ENCODE results near the gene FUZ.

- TF ChIP-seq, protein P1, sequence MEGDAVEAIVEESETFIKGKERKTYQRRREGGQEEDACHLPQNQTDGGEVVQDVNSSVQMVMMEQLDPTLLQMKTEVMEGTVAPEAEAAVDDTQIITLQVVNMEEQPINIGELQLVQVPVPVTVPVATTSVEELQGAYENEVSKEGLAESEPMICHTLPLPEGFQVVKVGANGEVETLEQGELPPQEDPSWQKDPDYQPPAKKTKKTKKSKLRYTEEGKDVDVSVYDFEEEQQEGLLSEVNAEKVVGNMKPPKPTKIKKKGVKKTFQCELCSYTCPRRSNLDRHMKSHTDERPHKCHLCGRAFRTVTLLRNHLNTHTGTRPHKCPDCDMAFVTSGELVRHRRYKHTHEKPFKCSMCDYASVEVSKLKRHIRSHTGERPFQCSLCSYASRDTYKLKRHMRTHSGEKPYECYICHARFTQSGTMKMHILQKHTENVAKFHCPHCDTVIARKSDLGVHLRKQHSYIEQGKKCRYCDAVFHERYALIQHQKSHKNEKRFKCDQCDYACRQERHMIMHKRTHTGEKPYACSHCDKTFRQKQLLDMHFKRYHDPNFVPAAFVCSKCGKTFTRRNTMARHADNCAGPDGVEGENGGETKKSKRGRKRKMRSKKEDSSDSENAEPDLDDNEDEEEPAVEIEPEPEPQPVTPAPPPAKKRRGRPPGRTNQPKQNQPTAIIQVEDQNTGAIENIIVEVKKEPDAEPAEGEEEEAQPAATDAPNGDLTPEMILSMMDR (IDR thresholded peaks at IDR 0.05) = peak; percentile 45; the same call in 1 of the 2 replicates
- TF ChIP-seq, protein P2, sequence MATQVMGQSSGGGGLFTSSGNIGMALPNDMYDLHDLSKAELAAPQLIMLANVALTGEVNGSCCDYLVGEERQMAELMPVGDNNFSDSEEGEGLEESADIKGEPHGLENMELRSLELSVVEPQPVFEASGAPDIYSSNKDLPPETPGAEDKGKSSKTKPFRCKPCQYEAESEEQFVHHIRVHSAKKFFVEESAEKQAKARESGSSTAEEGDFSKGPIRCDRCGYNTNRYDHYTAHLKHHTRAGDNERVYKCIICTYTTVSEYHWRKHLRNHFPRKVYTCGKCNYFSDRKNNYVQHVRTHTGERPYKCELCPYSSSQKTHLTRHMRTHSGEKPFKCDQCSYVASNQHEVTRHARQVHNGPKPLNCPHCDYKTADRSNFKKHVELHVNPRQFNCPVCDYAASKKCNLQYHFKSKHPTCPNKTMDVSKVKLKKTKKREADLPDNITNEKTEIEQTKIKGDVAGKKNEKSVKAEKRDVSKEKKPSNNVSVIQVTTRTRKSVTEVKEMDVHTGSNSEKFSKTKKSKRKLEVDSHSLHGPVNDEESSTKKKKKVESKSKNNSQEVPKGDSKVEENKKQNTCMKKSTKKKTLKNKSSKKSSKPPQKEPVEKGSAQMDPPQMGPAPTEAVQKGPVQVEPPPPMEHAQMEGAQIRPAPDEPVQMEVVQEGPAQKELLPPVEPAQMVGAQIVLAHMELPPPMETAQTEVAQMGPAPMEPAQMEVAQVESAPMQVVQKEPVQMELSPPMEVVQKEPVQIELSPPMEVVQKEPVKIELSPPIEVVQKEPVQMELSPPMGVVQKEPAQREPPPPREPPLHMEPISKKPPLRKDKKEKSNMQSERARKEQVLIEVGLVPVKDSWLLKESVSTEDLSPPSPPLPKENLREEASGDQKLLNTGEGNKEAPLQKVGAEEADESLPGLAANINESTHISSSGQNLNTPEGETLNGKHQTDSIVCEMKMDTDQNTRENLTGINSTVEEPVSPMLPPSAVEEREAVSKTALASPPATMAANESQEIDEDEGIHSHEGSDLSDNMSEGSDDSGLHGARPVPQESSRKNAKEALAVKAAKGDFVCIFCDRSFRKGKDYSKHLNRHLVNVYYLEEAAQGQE (IDR thresholded peaks at IDR 0.05; ENCODE audit: insufficient read depth in 1 of 2, low read depth in 2 of 2, low read length in 1 of 2) = no peak
Measured at GRCh38 chr19:49857061-49857837, 44.2 kb upstream of the FUZ start.
